OCI-LY7 (cell line): Measurements from ENCODE around the gene F8.

Experiments used
- EZH2phosphoT487 ChIP-seq: fragments of 200-600 bp; sonication (generic); IDR thresholded peaks from 2 replicates; pipeline ENCODE4 v1.6.1; 2018; ENCODE audit warnings: low read depth, borderline replicate concordance, mild to moderate bottlenecking, mixed run types, antibody characterized with exemption, low read length, moderate library complexity, mixed read lengths
- TF ChIP-seq, protein P1 (sequence below): fragments of 200-600 bp; sonication (generic); conservative IDR thresholded peaks from 2 replicates; pipeline ENCODE4 v1.5.1; 2014; ENCODE audit warnings: mild to moderate bottlenecking, antibody characterized with exemption, low read length, moderate library complexity, mixed read lengths

DNA sequence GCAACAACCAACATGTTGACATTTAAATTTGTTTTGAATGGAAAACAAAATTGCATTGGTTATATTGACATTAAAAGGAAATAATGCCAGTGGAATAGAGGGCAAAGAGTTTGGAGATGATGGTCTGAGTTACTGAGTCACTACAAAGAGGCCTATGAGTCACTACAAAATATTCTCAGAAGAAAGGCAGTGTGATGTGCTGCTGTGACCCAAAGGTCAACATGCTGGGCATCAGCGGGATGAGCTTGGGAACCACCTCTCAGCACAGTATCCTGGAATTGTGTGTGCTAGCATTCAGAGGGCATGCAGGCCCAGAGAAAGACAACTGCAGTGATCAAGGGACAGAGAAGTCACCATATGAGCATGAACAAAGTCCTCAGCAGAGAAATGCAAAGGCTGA, 45.6 kb upstream of the F8 start:
- TF ChIP-seq, protein P1, sequence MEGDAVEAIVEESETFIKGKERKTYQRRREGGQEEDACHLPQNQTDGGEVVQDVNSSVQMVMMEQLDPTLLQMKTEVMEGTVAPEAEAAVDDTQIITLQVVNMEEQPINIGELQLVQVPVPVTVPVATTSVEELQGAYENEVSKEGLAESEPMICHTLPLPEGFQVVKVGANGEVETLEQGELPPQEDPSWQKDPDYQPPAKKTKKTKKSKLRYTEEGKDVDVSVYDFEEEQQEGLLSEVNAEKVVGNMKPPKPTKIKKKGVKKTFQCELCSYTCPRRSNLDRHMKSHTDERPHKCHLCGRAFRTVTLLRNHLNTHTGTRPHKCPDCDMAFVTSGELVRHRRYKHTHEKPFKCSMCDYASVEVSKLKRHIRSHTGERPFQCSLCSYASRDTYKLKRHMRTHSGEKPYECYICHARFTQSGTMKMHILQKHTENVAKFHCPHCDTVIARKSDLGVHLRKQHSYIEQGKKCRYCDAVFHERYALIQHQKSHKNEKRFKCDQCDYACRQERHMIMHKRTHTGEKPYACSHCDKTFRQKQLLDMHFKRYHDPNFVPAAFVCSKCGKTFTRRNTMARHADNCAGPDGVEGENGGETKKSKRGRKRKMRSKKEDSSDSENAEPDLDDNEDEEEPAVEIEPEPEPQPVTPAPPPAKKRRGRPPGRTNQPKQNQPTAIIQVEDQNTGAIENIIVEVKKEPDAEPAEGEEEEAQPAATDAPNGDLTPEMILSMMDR, result no peak
- TF ChIP-seq EZH2phosphoT487, result no peak
